Small intestine (tissue), 7 donors: ENCODE data around the gene NFATC3. TPM values are rescaled to one million over a fixed set of nuclear protein-coding genes. Genes with fewer than 3 reads are reported as not detected.
"Not testable (repeated sequence)": the region's sequence is repeated elsewhere in the genome, so short reads cannot be mapped to it uniquely, and the experiment has no call there.

ENCODE experiments used
- DNase-seq, 2 donors: peaks; one replicate each; pipeline versions ENCODE4 v3.0.0 to v3.0.0-alpha.2; 2013
- FAIRE-seq: peaks from 2 replicates; lab custom pipeline; 2012; peaks lifted over from hg19 to GRCh38; lab: Jason Lieb, UNC
- H3K27ac ChIP-seq, 3 donors: one replicate each; pipeline ENCODE4 v1.5.1; 2013; ENCODE audit warnings: low read length in 2 of 3, mild to moderate bottlenecking in 2 of 3, control low read depth in 1 of 3, inconsistent platforms in 1 of 3, low read depth in 1 of 3, moderate library complexity in 1 of 3
- H3K27me3 ChIP-seq, 3 donors: one replicate each; pipeline ENCODE4 v1.6.1; 2013; ENCODE audit warnings: low read length in 3 of 3, inconsistent platforms in 1 of 3; ENCODE audit not compliant: control insufficient read depth in 3 of 3, insufficient read depth in 3 of 3
- H3K36me3 ChIP-seq, 3 donors: one replicate each; pipeline ENCODE4 v1.6.1; 2013; ENCODE audit warnings: low read length in 3 of 3, inconsistent platforms in 1 of 3, low read depth in 1 of 3, mild to moderate bottlenecking in 1 of 3, moderate library complexity in 1 of 3; ENCODE audit not compliant: control insufficient read depth in 3 of 3, insufficient read depth in 2 of 3
- H3K4me1 ChIP-seq, 3 donors: one replicate each; pipeline ENCODE4 v1.6.1; 2013; ENCODE audit warnings: low read length in 2 of 3, inconsistent platforms in 1 of 3, low read depth in 1 of 3, mild to moderate bottlenecking in 1 of 3, moderate library complexity in 1 of 3; ENCODE audit not compliant: control insufficient read depth in 3 of 3, insufficient read depth in 2 of 3
- H3K4me3 ChIP-seq, 3 donors: one replicate each; pipeline ENCODE4 v1.5.1; 2013; ENCODE audit warnings: low read length in 3 of 3, control low read depth in 1 of 3, inconsistent platforms in 1 of 3, low read depth in 1 of 3, mild to moderate bottlenecking in 1 of 3, moderate library complexity in 1 of 3
- H3K9me3 ChIP-seq, 2 donors: one replicate each; pipeline ENCODE4 v1.6.1; 2013; ENCODE audit warnings: low read depth in 1 of 2, low read length in 1 of 2; ENCODE audit not compliant: control insufficient read depth in 2 of 2, insufficient read depth in 1 of 2
- WGBS, 3 donors: extraction: QIAGEN DNeasy Blood & Tissue Kit; methylation state at CpG; one replicate each; pipeline ENCODE4 v1.1.7; 2013; 5-methylcytosine and 5-hydroxymethylcytosine counted together
- polyA plus RNA-seq, 4 donors: library from polyadenylated mRNA; stranded (reverse) in 3 of 4; unstranded in 1 of 4; fragments of 200-250 nt in 3 of 4; fragments of 120-200 nt in 1 of 4; gene quantifications; one replicate each; pipeline versions ENCODE4 v1.2.1 to v1.2.3, GENCODE V29; 2013
- donor health status: healthy with polysubstance abuse.
- donor health status: control.
- donor health status: control.
- donor health status: Bipolar disorder and iron deficiency.
- donor health status: healthy.

NFATC3 gene
- polyA plus RNA-seq, 4 donors: 10.8 to 26.8 (median 13.7) TPM

GRCh38 chr16:68088130-68088972 lies 3.2 kb downstream of the NFATC3 start:
- FAIRE-seq (no peak), DNase-seq (no peak)
- WGBS, 3 donors: 80 to 83% (median 82%) methylated on average over 9 of the region's 9 CpGs
- Histone ChIP-seq H3K27me3 (no peaks in the 10 kb centered on the region), H3K9me3 (no peaks in the 10 kb centered on the region), H3K4me3 (no peak overlapping the region), H3K36me3 (peaks cover 0 to 3% (median 0%) of the 10 kb centered on the region in 3 donors), H3K27ac (no peak overlapping the region), H3K4me1 (peaks cover 9 to 17% (median 14%) of the 10 kb centered on the region in 3 donors)

GRCh38 chr16:68089067-68089466 lies 3.9 kb downstream of the NFATC3 start:
- no peak for DNase-seq
- Histone ChIP-seq H3K27me3 (no peaks in the 10 kb centered on the region), H3K4me1 (peaks cover 6 to 16% (median 10%) of the 10 kb centered on the region in 3 donors), H3K9me3 (no peaks in the 10 kb centered on the region), H3K27ac (no peak overlapping the region), H3K4me3 (no peak overlapping the region), H3K36me3 (peaks cover 0 to 3% (median 0%) of the 10 kb centered on the region in 3 donors)
- WGBS, 3 donors: 74 to 83% (median 76%) methylated on average over 4 of the region's 4 CpGs
- no peak for FAIRE-seq

GRCh38 chr16:68090130-68090529 lies 5.0 kb downstream of the NFATC3 start:
- Histone ChIP-seq H3K27me3 (no peaks in the 10 kb centered on the region), H3K27ac (no peak overlapping the region), H3K4me3 (no peak overlapping the region), H3K4me1 (peaks cover 3 to 15% (median 6%) of the 10 kb centered on the region in 3 donors), H3K36me3 (peaks cover 0 to 3% (median 0%) of the 10 kb centered on the region in 3 donors), H3K9me3 (no peaks in the 10 kb centered on the region)
- DNase-seq: no peak
- FAIRE-seq: no peak
- WGBS, 3 donors: 44 to 57% (median 54%) methylated on average over 3 of the region's 3 CpGs

GRCh38 chr16:68090533-68090932 lies 5.4 kb downstream of the NFATC3 start:
- peaks cover 0 to 3% (median 0%) of the 10 kb centered on the region in 3 donors for H3K36me3 ChIP-seq
- H3K4me1 ChIP-seq: peaks cover 3 to 15% (median 6%) of the 10 kb centered on the region in 3 donors
- H3K27ac ChIP-seq: no peak overlapping the region
- 42 to 61% (median 56%) methylated on average over 3 of the region's 3 CpGs for WGBS, 3 donors
- no peak for DNase-seq
- no peaks in the 10 kb centered on the region for H3K9me3 ChIP-seq
- H3K4me3 ChIP-seq: no peak overlapping the region
- no peaks in the 10 kb centered on the region for H3K27me3 ChIP-seq
- FAIRE-seq: no peak

- H3K27ac ChIP-seq: peak overlapping the region in 1 of 3 donors; percentile 10
- H3K9me3 ChIP-seq: peaks cover 0 to 1% of the 10 kb centered on the region in 2 donors
- peaks cover 0 to 3% (median 0%) of the 10 kb centered on the region in 3 donors for H3K36me3 ChIP-seq
- H3K4me3 ChIP-seq: no peak overlapping the region
- DNase-seq: peak in 1 of 2 donors; percentile 22
- FAIRE-seq: no peak
- WGBS, 3 donors: 86 to 91% (median 90%) methylated on average over 5 of the region's 5 CpGs
- no peaks in the 10 kb centered on the region for H3K27me3 ChIP-seq
- peaks cover 6 to 17% (median 6%) of the 10 kb centered on the region in 3 donors for H3K4me1 ChIP-seq
These were observed 6.5 kb downstream of the NFATC3 start for GRCh38 chr16:68091380-68092261.

- not testable (repeated sequence) for H3K9me3 ChIP-seq, H3K4me3 ChIP-seq, H3K27me3 ChIP-seq, DNase-seq, H3K27ac ChIP-seq, FAIRE-seq, H3K36me3 ChIP-seq
- 92 to 96% (median 93%) methylated on average over 10 of the region's 10 CpGs for WGBS, 3 donors
- peaks cover 6 to 18% (median 6%) of the 10 kb centered on the region in 3 donors for H3K4me1 ChIP-seq
These were observed 7.1 kb downstream of the NFATC3 start for GRCh38 chr16:68092275-68092674.

GRCh38 chr16:68093816-68094613 lies 8.8 kb downstream of the NFATC3 start:
- 79 to 97% (median 87%) methylated on average over 5 of the region's 5 CpGs for WGBS, 3 donors
- no peaks in the 10 kb centered on the region for H3K27me3 ChIP-seq
- peaks cover 6 to 14% (median 13%) of the 10 kb centered on the region in 3 donors for H3K4me1 ChIP-seq
- H3K27ac ChIP-seq: no peak overlapping the region
- FAIRE-seq: no peak
- H3K4me3 ChIP-seq: no peak overlapping the region
- DNase-seq: no peak
- H3K9me3 ChIP-seq: peaks cover 0 to 3% of the 10 kb centered on the region in 2 donors
- H3K36me3 ChIP-seq: no peaks in the 10 kb centered on the region
